ENCODE data around the gene ERCC1.

The ERCC1 gene

GRCh38 chr19:45362291-45362690 is 61.4 kb downstream of the ERCC1 start:
- no peak for DNase-seq

GRCh38 chr19:45361608-45362007 is 62.1 kb downstream of the ERCC1 start:
- no peak for DNase-seq

GRCh38 chr19:45358213-45358792 is 65.4 kb downstream of the ERCC1 start:
- no peak for DNase-seq

- DNase-seq = no peak
Measured at GRCh38 chr19:45357445-45357783, 66.3 kb downstream of the ERCC1 start.
